Activated naive CD8-positive, alpha-beta T cell treated with anti-CD3 and anti-CD28 coated beads for 36 hours (primary cell): ENCODE data around the gene CFLAR. TPM values are rescaled to one million over a fixed set of nuclear protein-coding genes. Genes with fewer than 3 reads are reported as not detected.
"Not testable (repeated sequence)": the region's sequence is repeated elsewhere in the genome, so short reads cannot be mapped to it uniquely, and the experiment has no call there.

Experiments
- DNase-seq: peaks from one replicate; pipeline ENCODE4 v3.0.0; 2021
- H3K27ac Mint-ChIP-seq: one replicate; pipeline ENCODE4 v1.8.0; 2022; ENCODE audit warnings: mild to moderate bottlenecking, moderate library complexity, mixed read lengths
- H3K27me3 Mint-ChIP-seq: one replicate; pipeline ENCODE4 v1.8.0; 2022; ENCODE audit warnings: mild to moderate bottlenecking, mixed read lengths
- H3K36me3 Mint-ChIP-seq: one replicate; pipeline ENCODE4 v1.8.0; 2021; ENCODE audit warnings: mild to moderate bottlenecking, mixed read lengths
- H3K4me1 Mint-ChIP-seq: one replicate; pipeline ENCODE4 v1.8.0; 2021; ENCODE audit warnings: mixed read lengths
- H3K4me3 Mint-ChIP-seq: one replicate; pipeline ENCODE4 v1.8.0; 2022; ENCODE audit warnings: mild to moderate bottlenecking, moderate library complexity, mixed read lengths
- H3K9me3 Mint-ChIP-seq: one replicate; pipeline ENCODE4 v1.8.0; 2022; ENCODE audit warnings: mixed read lengths
- total RNA-seq, 2 experiments: library from RNA; stranded (reverse); gene quantifications; one replicate each; pipeline ENCODE4 v1.2.3, GENCODE V29; 2021

CFLAR gene
- total RNA-seq, 2 experiments from 2014 or later, result 190 to 198 TPM

DNA sequence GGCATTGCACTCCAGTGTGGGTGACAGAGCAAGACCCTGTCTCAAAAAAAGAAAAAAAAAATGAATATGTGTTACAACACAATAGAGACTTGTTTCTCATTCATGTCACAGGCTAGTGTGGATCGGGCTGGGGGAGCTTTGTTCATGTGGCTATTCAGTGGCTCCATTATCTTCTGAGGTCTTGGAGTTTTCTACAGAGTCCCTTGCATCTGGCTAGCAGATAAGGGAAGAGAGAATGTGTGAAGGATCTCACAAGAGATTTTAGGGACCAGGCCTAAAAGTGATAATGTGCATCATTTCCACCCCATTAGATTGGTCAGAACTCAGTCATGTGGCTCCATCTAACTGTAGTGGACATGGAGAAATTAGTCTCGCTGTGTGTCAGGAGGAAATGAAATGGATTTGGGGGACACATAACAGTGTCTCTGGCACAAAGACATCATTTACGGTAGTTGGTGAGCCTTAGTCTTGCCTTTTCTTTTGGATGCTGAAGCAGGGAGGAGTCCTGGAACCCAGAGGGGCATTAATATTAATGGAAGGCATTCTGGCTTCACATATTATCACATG is 34.6 kb downstream of the CFLAR start:
- Mint-ChIP-seq H3K9me3 (no peaks in the 10 kb centered on the region), H3K36me3 (peaks cover 66% of the 10 kb centered on the region), H3K4me1 (peaks cover 34% of the 10 kb centered on the region), H3K4me3 (no peak overlapping the region), H3K27ac (peak overlapping the region; percentile 74), H3K27me3 (no peaks in the 10 kb centered on the region)
- no peak for DNase-seq

DNA sequence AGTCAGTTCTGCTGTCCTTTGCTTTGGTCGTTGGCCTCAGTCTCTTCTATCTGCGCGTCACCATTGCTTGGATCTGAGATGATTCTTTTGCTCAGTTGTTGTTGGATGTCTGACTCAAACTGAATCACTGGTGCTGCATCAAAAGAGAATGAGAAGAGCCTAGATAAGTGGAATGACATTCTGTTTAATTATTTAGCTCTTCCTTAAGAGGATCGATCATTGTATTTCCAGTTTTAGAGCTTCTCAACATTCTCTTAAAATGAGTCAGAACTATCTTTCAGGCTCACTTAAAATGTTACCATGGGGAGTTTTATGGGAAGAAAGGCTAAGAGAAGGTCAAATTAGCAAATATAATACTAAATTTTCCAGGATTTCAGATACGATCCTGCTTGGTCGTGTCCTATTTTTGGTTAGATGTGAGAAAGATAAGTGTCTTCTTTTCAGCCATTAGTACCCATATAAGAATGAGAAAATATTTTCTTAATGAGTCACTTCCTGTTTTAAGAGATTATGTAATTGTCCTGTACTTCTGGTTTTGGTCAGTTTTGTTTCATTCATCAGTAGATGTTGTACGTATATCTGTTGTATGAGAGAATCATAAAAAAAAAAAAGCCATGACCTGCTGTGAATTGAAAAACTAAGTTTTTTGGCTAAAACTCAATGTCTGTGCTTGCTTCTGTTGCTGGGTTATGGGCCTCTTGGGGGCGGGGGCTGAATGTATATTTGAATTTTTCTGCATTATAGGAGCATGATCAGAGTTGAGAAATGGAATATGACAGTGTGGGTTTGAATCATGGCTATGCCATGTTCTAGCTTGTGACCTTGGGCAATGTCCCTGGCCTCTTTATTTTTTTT is 35.4 kb downstream of the CFLAR start:
- Mint-ChIP-seq H3K4me3 (no peak overlapping the region), H3K27ac (peak overlapping the region; percentile 74), H3K4me1 (peaks cover 34% of the 10 kb centered on the region), H3K9me3 (no peaks in the 10 kb centered on the region), H3K36me3 (peaks cover 68% of the 10 kb centered on the region), H3K27me3 (no peaks in the 10 kb centered on the region)
- no peak for DNase-seq

DNA sequence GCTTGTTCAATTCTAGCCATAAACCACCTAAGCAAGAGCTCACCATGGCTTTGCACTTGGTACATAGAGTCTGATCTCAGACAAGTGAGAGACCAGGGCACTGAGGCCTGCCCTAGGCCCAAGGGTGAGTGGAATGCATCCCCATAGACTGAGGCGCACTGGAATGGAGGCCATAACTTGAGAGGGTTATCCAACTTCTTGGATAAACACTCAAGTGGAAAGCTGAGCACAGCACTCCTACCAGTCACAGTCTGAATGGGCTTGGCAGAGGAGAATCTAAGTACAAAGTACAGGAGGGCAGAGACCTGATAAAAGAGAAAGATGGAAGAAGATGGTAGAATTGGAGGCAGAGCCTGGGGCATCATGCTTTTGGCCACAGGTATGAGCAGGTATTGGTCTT is 36.6 kb downstream of the CFLAR start:
- peaks cover 61% of the 10 kb centered on the region for H3K36me3 Mint-ChIP-seq
- H3K4me3 Mint-ChIP-seq, result no peak overlapping the region
- no peaks in the 10 kb centered on the region for H3K9me3 Mint-ChIP-seq
- DNase-seq, result no peak
- no peaks in the 10 kb centered on the region for H3K27me3 Mint-ChIP-seq
- peaks cover 36% of the 10 kb centered on the region for H3K4me1 Mint-ChIP-seq
- peak overlapping the region; percentile 74 for H3K27ac Mint-ChIP-seq

DNA sequence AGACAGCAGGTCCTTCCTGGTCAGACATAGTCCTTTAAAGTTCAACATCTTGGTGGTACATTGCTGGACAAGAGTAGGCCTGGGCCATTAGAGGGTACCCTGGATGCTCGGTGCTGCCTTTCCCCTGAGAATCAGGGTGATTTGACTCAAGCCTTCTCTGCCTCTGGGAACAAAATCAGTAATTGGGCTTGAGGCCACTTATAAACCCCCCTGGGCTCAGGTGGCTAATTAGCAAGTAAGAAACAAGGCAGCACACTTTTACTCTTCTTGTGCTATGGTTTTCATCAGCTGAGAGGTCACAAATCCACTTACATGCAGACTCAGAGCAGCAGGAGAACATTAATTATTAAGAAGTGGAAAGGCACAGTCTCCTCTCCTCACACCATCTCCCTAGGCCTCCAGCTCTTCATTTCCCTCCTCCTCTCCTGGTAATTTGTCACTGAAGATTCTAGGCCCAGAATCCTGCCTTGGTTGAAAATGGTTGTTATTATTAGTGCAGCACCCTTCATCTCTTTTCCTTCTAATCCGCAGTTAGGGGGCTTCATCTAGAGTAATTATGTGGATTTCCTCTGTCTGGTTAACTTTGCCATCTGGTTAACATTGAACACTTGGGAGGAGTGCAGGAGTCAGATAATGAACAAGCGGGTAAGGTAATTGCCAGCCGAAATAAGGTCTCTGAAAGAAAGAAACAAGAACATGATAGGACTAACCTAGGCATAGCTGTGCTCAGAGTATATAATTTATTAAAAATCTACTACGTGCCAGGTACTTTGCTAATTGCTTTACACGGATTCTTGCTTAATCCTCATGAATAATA is 37.2 kb downstream of the CFLAR start:
- Mint-ChIP-seq H3K9me3 (no peaks in the 10 kb centered on the region), H3K27ac (peak overlapping the region; percentile 14), H3K4me1 (peaks cover 43% of the 10 kb centered on the region), H3K4me3 (no peak overlapping the region), H3K36me3 (peaks cover 64% of the 10 kb centered on the region), H3K27me3 (no peaks in the 10 kb centered on the region)
- DNase-seq, result no peak

DNA sequence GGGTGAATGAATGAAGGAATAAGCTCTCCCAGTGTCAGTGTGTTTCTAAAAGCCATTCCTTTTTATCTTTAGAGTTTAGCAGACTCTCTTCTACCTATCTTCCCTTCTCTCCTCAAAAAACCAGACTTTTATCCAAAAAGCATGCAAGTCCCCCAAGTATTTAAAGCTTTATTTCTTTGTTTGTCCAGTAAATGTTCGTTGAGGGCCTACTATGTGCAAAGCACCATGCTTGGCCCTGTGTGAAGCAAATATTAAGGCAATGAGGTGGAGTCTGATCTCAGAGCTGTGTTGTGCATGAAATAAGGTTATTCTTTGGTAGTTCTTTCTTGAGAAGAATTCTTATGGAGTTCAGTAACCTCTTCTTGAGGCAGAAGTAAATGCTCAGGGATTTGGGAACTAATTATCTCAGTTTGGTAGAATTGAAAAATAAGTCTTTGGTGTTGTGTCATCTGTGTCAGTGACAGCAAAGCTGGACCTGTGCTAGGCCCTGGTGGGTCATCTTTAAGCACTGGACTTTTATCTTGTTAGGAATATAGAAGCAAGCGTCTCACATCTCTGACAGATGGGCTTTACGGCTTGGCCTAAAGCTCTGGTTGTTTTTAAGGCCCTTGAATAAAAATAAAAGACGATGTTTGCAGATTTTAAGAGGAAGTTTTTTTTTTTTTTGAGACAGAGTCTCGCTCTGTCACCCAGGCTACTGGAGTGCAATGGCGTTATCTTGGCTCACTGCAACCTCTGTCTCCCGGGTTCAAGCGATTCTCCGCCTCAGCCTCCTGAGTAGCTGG is 38.8 kb downstream of the CFLAR start:
- no peak overlapping the region for H3K4me3 Mint-ChIP-seq
- no peaks in the 10 kb centered on the region for H3K9me3 Mint-ChIP-seq
- peak overlapping the region; percentile 15 for H3K27ac Mint-ChIP-seq
- H3K4me1 Mint-ChIP-seq, result peaks cover 37% of the 10 kb centered on the region
- DNase-seq, result no peak
- H3K36me3 Mint-ChIP-seq, result peaks cover 55% of the 10 kb centered on the region
- H3K27me3 Mint-ChIP-seq, result no peaks in the 10 kb centered on the region

DNA sequence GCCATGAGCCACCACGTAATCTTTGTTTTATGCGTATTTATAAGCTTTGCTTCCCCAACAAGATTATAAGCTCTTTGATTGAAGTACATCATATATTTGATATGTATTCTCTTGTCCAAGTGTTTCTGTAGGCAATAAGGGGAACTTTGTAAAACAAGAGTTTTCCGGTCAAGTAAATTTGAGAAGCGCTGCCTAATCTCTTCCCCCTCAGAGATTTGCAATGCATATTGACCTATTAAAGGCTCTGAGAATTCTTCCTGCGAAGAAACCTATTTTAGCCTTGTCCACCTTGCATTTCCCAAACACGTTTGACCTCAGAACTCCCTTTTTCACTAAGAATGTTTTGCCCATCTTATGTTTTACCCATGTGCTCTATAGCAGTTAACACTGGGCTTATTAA is 40.1 kb downstream of the CFLAR start:
- H3K27ac Mint-ChIP-seq, result peak overlapping the region; percentile 53
- H3K9me3 Mint-ChIP-seq, result no peaks in the 10 kb centered on the region
- no peaks in the 10 kb centered on the region for H3K27me3 Mint-ChIP-seq
- peaks cover 50% of the 10 kb centered on the region for H3K36me3 Mint-ChIP-seq
- DNase-seq, result no peak
- H3K4me3 Mint-ChIP-seq, result no peak overlapping the region
- H3K4me1 Mint-ChIP-seq, result peaks cover 26% of the 10 kb centered on the region

DNA sequence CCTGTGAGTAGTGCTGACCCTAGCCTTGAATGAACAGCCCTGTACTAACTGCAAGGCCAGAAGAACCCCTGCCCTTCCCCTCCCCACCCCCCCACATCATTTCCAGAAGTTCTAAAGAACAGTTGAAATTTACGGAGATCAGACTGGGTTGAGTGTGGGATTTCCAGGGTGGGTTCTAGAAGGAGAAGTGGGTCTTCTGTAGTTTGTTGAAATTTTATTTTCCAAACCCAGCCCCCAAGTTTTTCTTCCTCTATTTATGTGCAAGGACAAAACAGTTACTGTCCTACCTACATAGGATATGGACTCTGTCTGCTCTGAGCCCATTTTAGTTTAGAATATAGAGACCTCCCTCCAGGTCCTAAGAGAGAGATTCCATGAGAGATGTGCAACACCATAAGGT is 40.7 kb downstream of the CFLAR start:
- Mint-ChIP-seq H3K4me1 (peaks cover 20% of the 10 kb centered on the region), H3K36me3 (peaks cover 44% of the 10 kb centered on the region), H3K4me3 (no peak overlapping the region), H3K9me3 (no peaks in the 10 kb centered on the region), H3K27ac (peak overlapping the region; percentile 42), H3K27me3 (no peaks in the 10 kb centered on the region)
- no peak for DNase-seq

DNA sequence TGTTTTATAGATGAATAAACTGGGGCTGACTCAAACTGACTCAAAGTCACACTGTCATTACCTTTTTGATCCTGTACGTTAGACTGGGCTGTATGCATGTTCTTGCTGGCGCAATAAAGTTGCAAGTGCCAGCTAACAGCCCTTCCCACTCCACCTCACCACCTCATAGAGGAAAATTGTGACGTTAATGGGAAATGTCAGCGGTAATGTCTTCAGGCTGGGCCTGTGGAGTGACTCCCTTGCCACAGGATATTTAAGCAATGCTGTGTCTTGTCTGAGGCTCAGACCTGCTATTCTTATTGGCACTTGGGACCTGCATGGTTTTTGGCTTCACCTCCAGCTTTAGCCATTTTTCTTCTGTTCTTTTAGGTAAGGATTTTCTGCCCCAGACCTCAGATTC is 41.7 kb downstream of the CFLAR start:
- no peak for DNase-seq
- Mint-ChIP-seq H3K4me1 (peaks cover 19% of the 10 kb centered on the region), H3K4me3 (no peak overlapping the region), H3K36me3 (peaks cover 48% of the 10 kb centered on the region), H3K27me3 (no peaks in the 10 kb centered on the region), H3K9me3 (no peaks in the 10 kb centered on the region), H3K27ac (peak overlapping the region; percentile 73)

DNA sequence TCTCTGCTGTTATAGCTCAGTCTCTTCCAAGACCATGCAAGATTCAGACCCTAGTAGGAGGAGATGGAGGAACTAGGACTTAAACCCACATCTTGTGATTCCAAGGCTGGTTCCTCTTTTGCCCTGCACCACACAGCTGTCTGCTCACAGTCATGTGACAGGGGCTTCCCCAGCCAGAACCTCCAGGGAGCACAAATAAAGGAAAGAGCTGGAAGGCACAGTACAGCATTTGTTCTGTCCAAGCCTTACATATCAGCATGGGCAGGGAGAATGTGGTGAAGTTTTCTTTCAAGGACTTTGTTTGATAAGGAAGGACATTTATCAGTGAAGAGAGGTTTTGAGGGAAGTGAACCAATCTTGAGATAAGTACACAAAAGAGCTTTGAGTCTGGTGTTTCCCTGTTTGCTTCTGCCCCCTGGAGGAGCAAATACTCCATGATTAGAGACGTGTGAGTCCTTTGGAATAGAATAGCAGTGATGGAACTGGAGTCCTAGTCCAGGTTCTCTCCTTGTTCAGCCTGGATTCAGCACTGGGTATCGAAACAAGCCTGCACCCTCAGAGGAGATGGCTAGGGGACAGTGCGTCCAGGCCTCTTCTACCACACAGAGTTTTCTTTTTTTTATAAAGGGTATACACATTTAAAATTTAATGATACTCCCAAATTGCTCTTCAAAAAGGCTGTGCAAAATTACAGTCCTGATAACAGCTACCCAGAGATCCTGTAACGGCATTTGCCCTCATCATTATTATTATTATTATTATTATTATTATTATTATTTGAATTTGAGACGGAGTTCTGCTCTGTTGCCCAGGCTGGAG is 42.4 kb downstream of the CFLAR start:
- Mint-ChIP-seq H3K4me3 (no peak overlapping the region), H3K9me3 (no peaks in the 10 kb centered on the region), H3K4me1 (peaks cover 17% of the 10 kb centered on the region), H3K27me3 (no peaks in the 10 kb centered on the region), H3K27ac (peak overlapping the region; percentile 73), H3K36me3 (peaks cover 50% of the 10 kb centered on the region)
- peak; percentile 22 for DNase-seq

DNA sequence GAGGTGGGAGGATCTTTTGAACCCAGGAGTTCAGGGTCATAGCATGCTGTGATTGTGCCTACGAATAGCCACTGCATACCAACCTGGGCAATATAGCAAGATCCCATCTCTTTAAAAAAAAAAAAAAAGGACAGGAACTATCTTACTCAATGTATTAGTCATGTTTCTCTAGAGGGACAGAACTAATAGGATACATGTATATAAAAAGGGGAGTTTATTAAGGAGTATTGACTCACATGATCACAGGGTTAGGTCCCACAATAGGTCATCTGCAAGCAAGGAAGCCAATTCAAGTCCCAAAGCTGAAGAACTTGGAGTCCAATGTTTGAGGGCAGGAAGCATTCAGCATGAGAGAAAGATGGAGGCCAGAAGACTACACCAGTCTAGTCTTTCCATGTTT is 48.2 kb downstream of the CFLAR start:
- H3K9me3 Mint-ChIP-seq, result peaks cover 11% of the 10 kb centered on the region
- peak overlapping the region; percentile 8 for H3K27ac Mint-ChIP-seq
- no peak overlapping the region for H3K4me3 Mint-ChIP-seq
- no peaks in the 10 kb centered on the region for H3K4me1 Mint-ChIP-seq
- no peaks in the 10 kb centered on the region for H3K27me3 Mint-ChIP-seq
- DNase-seq, result no peak
- peaks cover 68% of the 10 kb centered on the region for H3K36me3 Mint-ChIP-seq

DNA sequence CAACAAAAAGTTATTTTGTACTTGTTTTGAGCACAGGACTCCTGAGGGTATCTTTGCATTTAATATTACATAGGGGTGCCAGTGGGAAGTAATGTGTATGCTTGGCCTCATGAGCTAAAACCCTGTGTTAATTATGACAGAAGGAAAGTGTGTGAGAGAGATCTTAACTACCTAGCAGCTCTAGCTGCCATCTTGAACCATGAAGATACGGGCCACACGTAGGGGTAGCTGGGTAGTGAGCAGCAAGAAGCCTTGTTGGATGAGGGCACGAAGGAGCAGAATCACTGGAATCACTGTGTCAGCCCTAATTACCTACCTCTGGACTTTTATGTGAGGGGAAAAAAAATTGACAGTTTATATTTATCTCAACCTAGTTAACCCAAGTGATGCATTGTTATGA is 51.6 kb downstream of the CFLAR start:
- Mint-ChIP-seq H3K27me3 (no peaks in the 10 kb centered on the region), H3K36me3 (peaks cover 52% of the 10 kb centered on the region), H3K27ac (no peak overlapping the region), H3K4me3 (no peak overlapping the region), H3K9me3 (peaks cover 18% of the 10 kb centered on the region), H3K4me1 (no peaks in the 10 kb centered on the region)
- DNase-seq, result no peak

DNA sequence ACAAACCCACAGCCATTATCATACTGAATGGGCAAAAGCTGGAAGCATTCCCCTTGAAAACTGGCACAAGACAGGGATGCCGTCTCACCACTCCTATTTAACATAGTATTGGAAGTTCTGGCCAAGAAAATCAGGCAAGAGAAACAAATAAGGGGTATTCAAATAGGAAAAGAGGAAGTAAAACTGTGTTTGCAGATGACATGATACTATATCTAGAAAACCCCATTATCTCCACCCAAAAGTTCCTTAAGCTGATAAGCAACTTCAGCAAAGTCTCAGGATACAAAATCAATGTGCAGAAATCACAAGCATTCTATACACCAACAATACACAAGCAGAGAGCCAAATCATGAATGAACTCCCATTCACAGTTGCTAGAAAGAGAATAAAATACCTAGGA is 52.5 kb downstream of the CFLAR start:
- Mint-ChIP-seq H3K36me3 (peaks cover 44% of the 10 kb centered on the region), H3K27ac (peak overlapping the region; percentile 13), H3K9me3 (peaks cover 18% of the 10 kb centered on the region)
- H3K27me3 Mint-ChIP-seq, H3K4me3 Mint-ChIP-seq, H3K4me1 Mint-ChIP-seq, DNase-seq: not testable (repeated sequence)

DNA sequence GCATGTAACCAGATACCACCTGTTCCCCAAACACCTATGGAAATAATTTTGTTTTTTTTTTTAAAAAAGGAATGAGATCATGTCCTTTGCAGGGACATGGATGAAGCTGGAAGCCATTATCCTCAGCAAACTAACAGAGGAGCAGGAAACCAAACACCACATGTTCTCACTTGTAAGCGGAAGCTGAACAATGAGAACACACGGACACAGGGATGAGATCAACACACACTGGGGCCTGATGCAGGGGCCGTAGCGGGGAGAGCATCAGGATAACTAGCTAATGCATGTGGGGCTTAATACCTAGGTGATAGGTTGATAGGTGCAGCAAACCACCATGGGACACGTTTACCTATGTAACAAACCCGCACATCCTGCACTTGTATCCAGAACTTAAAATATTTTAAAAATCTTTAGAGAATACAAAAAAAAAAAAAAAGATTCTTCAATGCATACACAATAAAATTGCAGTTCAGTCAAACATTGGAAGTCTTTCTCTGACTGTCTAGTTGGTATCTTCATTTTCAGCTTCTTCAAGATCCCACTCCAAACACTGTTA is 55.4 kb downstream of the CFLAR start:
- no peak for DNase-seq
- Mint-ChIP-seq H3K9me3 (peaks cover 18% of the 10 kb centered on the region), H3K4me3 (no peak overlapping the region), H3K27ac (peak overlapping the region; percentile 27), H3K36me3 (peaks cover 22% of the 10 kb centered on the region), H3K4me1 (peaks cover 6% of the 10 kb centered on the region), H3K27me3 (no peaks in the 10 kb centered on the region)

DNA sequence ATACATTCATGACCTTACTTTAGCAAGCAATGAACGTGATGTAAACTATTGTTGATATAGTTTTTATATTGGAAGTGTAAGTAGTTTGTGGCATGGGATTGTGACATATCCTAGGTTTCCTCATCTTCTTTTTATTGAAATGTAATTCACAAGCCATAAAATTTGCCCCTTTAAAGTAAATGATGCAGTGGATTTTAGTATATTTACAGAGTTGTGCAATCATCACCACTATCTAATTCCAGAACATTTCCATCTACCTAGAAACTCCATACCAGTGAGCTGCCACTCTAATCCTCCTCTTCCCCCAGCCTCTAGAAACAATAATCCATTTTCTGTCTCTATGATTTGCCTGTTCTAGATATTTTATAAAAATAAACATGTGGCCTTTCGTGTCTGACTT is 56.3 kb downstream of the CFLAR start:
- Mint-ChIP-seq H3K4me1 (peaks cover 8% of the 10 kb centered on the region), H3K27ac (no peak overlapping the region), H3K9me3 (peaks cover 16% of the 10 kb centered on the region), H3K27me3 (no peaks in the 10 kb centered on the region), H3K4me3 (no peak overlapping the region), H3K36me3 (peaks cover 14% of the 10 kb centered on the region)
- no peak for DNase-seq
